SK-N-SH treated with all-trans-retinoic acid at 6 μM for 48 hours (cell line): ENCODE data around the gene SLC35F3.

Source experiments
- ATAC-seq: fragments of 200-7000 bp; cut with Tn5 transposase; 3 replicates; pipeline ENCODE4 v1.9.1; 2020; ENCODE audit warnings: mild to moderate bottlenecking, moderate library complexity
- ARNTL ChIP-seq: fragments of 450-650 bp; formaldehyde crosslinking; IDR thresholded peaks from 2 replicates; pipeline ENCODE4 v1.5.0; 2020; ENCODE audit warnings: low read depth, mild to moderate bottlenecking, moderate library complexity, borderline replicate concordance
- BACH2 ChIP-seq: fragments of 250-450 bp; sonication (Bioruptor Pico); IDR thresholded peaks from 2 replicates; pipeline ENCODE4 v1.9.0; 2021; ENCODE audit warnings: mild to moderate bottlenecking, borderline replicate concordance
- CREB5 ChIP-seq: fragments of 250-450 bp; sonication (Bioruptor Pico); IDR thresholded peaks from 2 replicates; pipeline ENCODE4 v1.5.1; 2020; ENCODE audit warnings: low read depth, mild to moderate bottlenecking, moderate library complexity
- ESRRG ChIP-seq: fragments of 250-450 bp; sonication (Bioruptor Pico); IDR thresholded peaks from 2 replicates; pipeline ENCODE4 v1.6.1; 2021; ENCODE audit warnings: mild to moderate bottlenecking
- GLIS3 ChIP-seq: fragments of 250-450 bp; sonication (Bioruptor Pico); IDR thresholded peaks from 2 replicates; pipeline ENCODE4 v1.5.0; 2020; ENCODE audit warnings: mild to moderate bottlenecking, moderate library complexity
- ISL1 ChIP-seq: fragments of 250-450 bp; sonication (Bioruptor Pico); IDR thresholded peaks from 2 replicates; pipeline ENCODE4 v2.1.2; 2022; ENCODE audit warnings: mild to moderate bottlenecking, moderate library complexity
- OSR1 ChIP-seq: fragments of 250-450 bp; sonication (Bioruptor Pico); IDR thresholded peaks from 2 replicates; pipeline ENCODE4 v1.8.0; 2022; ENCODE audit warnings: moderate library complexity, mild to moderate bottlenecking, inconsistent platforms
- POU6F1 ChIP-seq: fragments of 250-450 bp; sonication (Bioruptor Pico); IDR thresholded peaks from 2 replicates; pipeline ENCODE4 v1.8.0; 2021; ENCODE audit warnings: low read depth, mild to moderate bottlenecking, moderate library complexity, borderline replicate concordance
- PPARA ChIP-seq: fragments of 250-450 bp; sonication (Bioruptor Pico); IDR thresholded peaks from 2 replicates; pipeline ENCODE4 v1.5.0; 2020; ENCODE audit warnings: mild to moderate bottlenecking, borderline replicate concordance
- RARB ChIP-seq: fragments of 250-450 bp; sonication (Bioruptor Pico); IDR thresholded peaks from 2 replicates; pipeline ENCODE4 v1.8.0; 2021; ENCODE audit warnings: mild to moderate bottlenecking, moderate library complexity
- SNAI2 ChIP-seq: fragments of 250-450 bp; sonication (Bioruptor Pico); IDR thresholded peaks from 2 replicates; pipeline ENCODE4 v1.5.0; 2020; ENCODE audit warnings: mild to moderate bottlenecking, moderate library complexity
- TCF4 ChIP-seq: fragments of 250-450 bp; sonication (Bioruptor Pico); IDR thresholded peaks from 2 replicates; pipeline ENCODE4 v1.8.0; 2021; ENCODE audit warnings: mild to moderate bottlenecking, moderate library complexity, borderline replicate concordance
- TOX ChIP-seq: fragments of 250-450 bp; sonication (Bioruptor Pico); IDR thresholded peaks from 2 replicates; pipeline ENCODE4 v1.8.0; 2021; ENCODE audit warnings: mild to moderate bottlenecking, moderate library complexity, borderline replicate concordance
- TSHZ2 ChIP-seq: fragments of 250-450 bp; sonication (Bioruptor Pico); IDR thresholded peaks from 2 replicates; pipeline ENCODE4 v1.5.0; 2020; ENCODE audit warnings: mild to moderate bottlenecking, moderate library complexity
- ZC3H10 ChIP-seq: fragments of 250-450 bp; sonication (Bioruptor Pico); IDR thresholded peaks from 2 replicates; pipeline ENCODE4 v1.5.1; 2021; ENCODE audit warnings: mild to moderate bottlenecking, moderate library complexity
- ZFP3 ChIP-seq: fragments of 250-450 bp; sonication (Bioruptor Pico); IDR thresholded peaks from 2 replicates; pipeline ENCODE4 v1.5.0; 2020; ENCODE audit warnings: mild to moderate bottlenecking, moderate library complexity
- ZFP30 ChIP-seq: fragments of 450-650 bp; formaldehyde crosslinking; IDR thresholded peaks from 2 replicates; pipeline ENCODE4 v1.5.0; 2022; ENCODE audit warnings: mild to moderate bottlenecking, moderate library complexity
- ZNF565 ChIP-seq: fragments of 450-650 bp; formaldehyde crosslinking; conservative IDR thresholded peaks from 2 replicates; pipeline ENCODE4 v1.5.0; 2020; ENCODE audit warnings: low read depth, mild to moderate bottlenecking, moderate library complexity
- ZNF70 ChIP-seq: fragments of 450-650 bp; formaldehyde crosslinking; IDR thresholded peaks from 2 replicates; pipeline ENCODE4 v1.5.0; 2020; ENCODE audit warnings: mild to moderate bottlenecking, moderate library complexity
- ZNF8 ChIP-seq: fragments of 450-650 bp; formaldehyde crosslinking; IDR thresholded peaks from 2 replicates; pipeline ENCODE4 v1.5.0; 2020; ENCODE audit warnings: mild to moderate bottlenecking, moderate library complexity
- TF ChIP-seq, protein P1 (sequence below): fragments of 250-450 bp; sonication (Bioruptor Pico); IDR thresholded peaks from 2 replicates; pipeline ENCODE4 v1.5.1; 2021; ENCODE audit warnings: mild to moderate bottlenecking, moderate library complexity
- TF ChIP-seq, protein P2 (sequence below): fragments of 250-450 bp; sonication (Bioruptor Pico); IDR thresholded peaks from 2 replicates; pipeline ENCODE4 v1.8.0; 2020; ENCODE audit warnings: mild to moderate bottlenecking, moderate library complexity, borderline replicate concordance

Gene SLC35F3

GRCh38 chr1:233945979-233946378, 41.5 kb downstream of the SLC35F3 start:
- no peak for TF ChIP-seq ZNF8 (CRISPR knock-in tag)
- TF ChIP-seq OSR1 (CRISPR knock-in tag) = no peak
- TF ChIP-seq BACH2 (CRISPR knock-in tag) = no peak
- TF ChIP-seq ISL1 (CRISPR knock-in tag) = no peak
- TF ChIP-seq, protein P1, sequence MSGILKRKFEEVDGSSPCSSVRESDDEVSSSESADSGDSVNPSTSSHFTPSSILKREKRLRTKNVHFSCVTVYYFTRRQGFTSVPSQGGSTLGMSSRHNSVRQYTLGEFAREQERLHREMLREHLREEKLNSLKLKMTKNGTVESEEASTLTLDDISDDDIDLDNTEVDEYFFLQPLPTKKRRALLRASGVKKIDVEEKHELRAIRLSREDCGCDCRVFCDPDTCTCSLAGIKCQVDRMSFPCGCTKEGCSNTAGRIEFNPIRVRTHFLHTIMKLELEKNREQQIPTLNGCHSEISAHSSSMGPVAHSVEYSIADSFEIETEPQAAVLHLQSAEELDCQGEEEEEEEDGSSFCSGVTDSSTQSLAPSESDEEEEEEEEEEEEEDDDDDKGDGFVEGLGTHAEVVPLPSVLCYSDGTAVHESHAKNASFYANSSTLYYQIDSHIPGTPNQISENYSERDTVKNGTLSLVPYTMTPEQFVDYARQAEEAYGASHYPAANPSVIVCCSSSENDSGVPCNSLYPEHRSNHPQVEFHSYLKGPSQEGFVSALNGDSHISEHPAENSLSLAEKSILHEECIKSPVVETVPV (CRISPR knock-in tag) = no peak
- TF ChIP-seq ZFP3 = no peak
- no peak for TF ChIP-seq RARB
- TF ChIP-seq TOX = no peak
- no peak for TF ChIP-seq GLIS3 (CRISPR knock-in tag)
- TF ChIP-seq POU6F1 (CRISPR knock-in tag) = no peak
- TF ChIP-seq ZNF565 (CRISPR knock-in tag) = no peak
- no peak for TF ChIP-seq TCF4 (CRISPR knock-in tag)
- no peak for TF ChIP-seq TSHZ2 (CRISPR knock-in tag)
- TF ChIP-seq SNAI2 = no peak
- TF ChIP-seq ZNF70 = no peak
- TF ChIP-seq ZC3H10 (CRISPR knock-in tag) = no peak
- TF ChIP-seq ZFP30 (CRISPR knock-in tag) = no peak
- no peak for TF ChIP-seq ARNTL (CRISPR knock-in tag)
- TF ChIP-seq, all 23 proteins: peak for 0
- no peak for ATAC-seq

DNA sequence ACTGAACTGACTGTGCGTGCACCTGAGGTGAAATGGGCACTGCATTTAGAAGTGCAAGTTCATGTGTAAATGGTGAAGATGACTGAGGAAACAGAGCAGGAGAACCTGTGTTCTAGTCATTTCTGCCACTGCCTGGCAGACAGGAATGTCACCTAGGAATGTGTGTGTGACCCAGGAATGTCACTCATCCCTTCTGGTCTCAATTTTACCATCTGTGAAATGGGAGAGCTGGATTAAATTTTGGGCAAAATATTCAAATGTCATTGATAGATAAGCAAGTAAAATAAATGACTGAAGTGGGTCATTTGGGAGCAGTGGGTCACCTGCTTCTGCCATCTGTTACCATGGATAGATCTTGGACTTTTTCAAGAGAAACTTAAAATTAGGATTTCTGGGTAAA, 42.2 kb downstream of the SLC35F3 start:
- ATAC-seq = no peak
- no peak for TF ChIP-seq ISL1 (CRISPR knock-in tag)
- no peak for TF ChIP-seq ZNF8 (CRISPR knock-in tag)
- no peak for TF ChIP-seq SNAI2
- no peak for TF ChIP-seq ZFP30 (CRISPR knock-in tag)
- TF ChIP-seq TCF4 (CRISPR knock-in tag) = no peak
- no peak for TF ChIP-seq OSR1 (CRISPR knock-in tag)
- TF ChIP-seq ZNF565 (CRISPR knock-in tag) = no peak
- TF ChIP-seq, protein P2, sequence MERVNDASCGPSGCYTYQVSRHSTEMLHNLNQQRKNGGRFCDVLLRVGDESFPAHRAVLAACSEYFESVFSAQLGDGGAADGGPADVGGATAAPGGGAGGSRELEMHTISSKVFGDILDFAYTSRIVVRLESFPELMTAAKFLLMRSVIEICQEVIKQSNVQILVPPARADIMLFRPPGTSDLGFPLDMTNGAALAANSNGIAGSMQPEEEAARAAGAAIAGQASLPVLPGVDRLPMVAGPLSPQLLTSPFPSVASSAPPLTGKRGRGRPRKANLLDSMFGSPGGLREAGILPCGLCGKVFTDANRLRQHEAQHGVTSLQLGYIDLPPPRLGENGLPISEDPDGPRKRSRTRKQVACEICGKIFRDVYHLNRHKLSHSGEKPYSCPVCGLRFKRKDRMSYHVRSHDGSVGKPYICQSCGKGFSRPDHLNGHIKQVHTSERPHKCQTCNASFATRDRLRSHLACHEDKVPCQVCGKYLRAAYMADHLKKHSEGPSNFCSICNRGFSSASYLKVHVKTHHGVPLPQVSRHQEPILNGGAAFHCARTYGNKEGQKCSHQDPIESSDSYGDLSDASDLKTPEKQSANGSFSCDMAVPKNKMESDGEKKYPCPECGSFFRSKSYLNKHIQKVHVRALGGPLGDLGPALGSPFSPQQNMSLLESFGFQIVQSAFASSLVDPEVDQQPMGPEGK (CRISPR knock-in tag) = no peak
- TF ChIP-seq, protein P1 (CRISPR knock-in tag) = no peak
- TF ChIP-seq ESRRG = no peak
- TF ChIP-seq RARB = no peak
- TF ChIP-seq TOX = no peak
- TF ChIP-seq CREB5 (CRISPR knock-in tag) = no peak
- TF ChIP-seq ZFP3 = no peak
- TF ChIP-seq PPARA (CRISPR knock-in tag) = no peak
- TF ChIP-seq ZNF70 = no peak
- TF ChIP-seq, all 23 proteins: peak for 0
